OCI-LY7 (cell line): ENCODE data around the gene SFSWAP. TPM values are rescaled to one million over a fixed set of nuclear protein-coding genes. Genes with fewer than 3 reads are reported as not detected.

ENCODE experiments used
- BruUV-seq: library from RNA; stranded (reverse); fragments of 400-500 nt; replicated peaks from 2 replicates; lab custom pipeline; 2021; lab: Mats Ljungman, UMichigan
- CTCF ChIA-PET: fragments of 300-600 bp; sonication (Branson Sonifier 250); formaldehyde crosslinking; loops from one replicate; lab custom pipeline; 2022; ENCODE audit warnings: antibody characterized with exemption; ENCODE audit not compliant: unreplicated experiment; lab: Charles Lee
- POLR2A ChIA-PET: fragments of 300-600 bp; sonication (Branson Sonifier 250); formaldehyde crosslinking; loops from one replicate; lab custom pipeline; 2022; ENCODE audit warnings: antibody characterized with exemption; lab: Charles Lee
- DNase-seq: peaks from one replicate; pipeline ENCODE4 v3.0.0-alpha.2; 2015; ENCODE audit warnings: low spot score
- H2AFZ ChIP-seq: fragments of 200-600 bp; sonication (generic), shearing (Covaris generic); 2 replicates; pipeline ENCODE4 v1.6.1; 2014; ENCODE audit warnings: mild to moderate bottlenecking, antibody characterized with exemption, low read length, moderate library complexity
- H3K27ac ChIP-seq: fragments of 200-600 bp; sonication (generic); 2 replicates; pipeline ENCODE4 v1.5.1; 2014; ENCODE audit warnings: mixed run types, low read depth, mild to moderate bottlenecking, moderate library complexity, low read length, inconsistent platforms; ENCODE audit not compliant: poor library complexity, severe bottlenecking
- H3K36me3 ChIP-seq: fragments of 200-600 bp; sonication (generic); 2 replicates; pipeline ENCODE4 v1.6.1; 2014; ENCODE audit warnings: mild to moderate bottlenecking, antibody characterized with exemption, low read length, moderate library complexity, mixed read lengths; ENCODE audit not compliant: insufficient read depth
- H3K4me1 ChIP-seq: fragments of 200-600 bp; sonication (generic); 2 replicates; pipeline ENCODE4 v1.5.1; 2014; ENCODE audit warnings: mild to moderate bottlenecking, low read length; ENCODE audit not compliant: insufficient read depth, poor library complexity, severe bottlenecking
- H3K4me2 ChIP-seq: fragments of 200-600 bp; sonication (generic); 2 replicates; pipeline ENCODE4 v1.6.1; 2014; ENCODE audit warnings: mild to moderate bottlenecking, low read length
- H3K4me3 ChIP-seq: fragments of 200-600 bp; sonication (generic); 2 replicates; pipeline ENCODE4 v1.5.1; 2014; ENCODE audit warnings: mild to moderate bottlenecking, low read depth, low read length; ENCODE audit not compliant: poor library complexity, severe bottlenecking
- H3K79me2 ChIP-seq: fragments of 200-600 bp; sonication (generic); 2 replicates; pipeline ENCODE4 v1.6.1; 2016; ENCODE audit warnings: low read depth, mild to moderate bottlenecking, low read length, moderate library complexity, mixed read lengths; ENCODE audit not compliant: insufficient read depth
- H3K9me2 ChIP-seq: fragments of 200-600 bp; sonication (generic); 2 replicates; pipeline ENCODE4 v1.6.1; 2016; ENCODE audit warnings: mild to moderate bottlenecking, low read length, mixed read lengths; ENCODE audit not compliant: insufficient read depth
- H3K9me3 ChIP-seq: fragments of 200-600 bp; sonication (generic); 2 replicates; pipeline ENCODE4 v1.6.1; 2014; ENCODE audit warnings: mild to moderate bottlenecking, mixed run types, low read length, mixed read lengths
- H4K20me1 ChIP-seq: fragments of 200-600 bp; sonication (generic); 2 replicates; pipeline ENCODE4 v1.6.1; 2014; ENCODE audit warnings: mild to moderate bottlenecking, antibody characterized with exemption, low read length, moderate library complexity, mixed read lengths; ENCODE audit not compliant: insufficient read depth
- EZH2phosphoT487 ChIP-seq: fragments of 200-600 bp; sonication (generic); IDR thresholded peaks from 2 replicates; pipeline ENCODE4 v1.6.1; 2018; ENCODE audit warnings: low read depth, borderline replicate concordance, mild to moderate bottlenecking, mixed run types, antibody characterized with exemption, low read length, moderate library complexity, mixed read lengths
- intact Hi-C: fragments of 100-400 bp; cut with micrococcal nuclease; formaldehyde crosslinking; loops from one replicate; pipeline ENCODE4 v1.10.0; 2022; ENCODE audit not compliant: unreplicated experiment
- total RNA-seq, 2 experiments: library from RNA; depleted of rRNA in 1 of 2; stranded (reverse); fragments of >200 nt in 1 of 2; shearing (Covaris generic) in 1 of 2; gene quantifications; 2 replicates each; pipeline ENCODE4 v1.2.3, GENCODE V29; 2014 to 2022
- TF ChIP-seq, protein P1 (sequence below): fragments of 200-600 bp; sonication (generic); conservative IDR thresholded peaks from 2 replicates; pipeline ENCODE4 v1.5.1; 2014; ENCODE audit warnings: mild to moderate bottlenecking, antibody characterized with exemption, low read length, moderate library complexity, mixed read lengths

The SFSWAP gene
- total RNA-seq, 2 experiments from 2014 or later, result 54.0 to 87.1 TPM

DNA sequence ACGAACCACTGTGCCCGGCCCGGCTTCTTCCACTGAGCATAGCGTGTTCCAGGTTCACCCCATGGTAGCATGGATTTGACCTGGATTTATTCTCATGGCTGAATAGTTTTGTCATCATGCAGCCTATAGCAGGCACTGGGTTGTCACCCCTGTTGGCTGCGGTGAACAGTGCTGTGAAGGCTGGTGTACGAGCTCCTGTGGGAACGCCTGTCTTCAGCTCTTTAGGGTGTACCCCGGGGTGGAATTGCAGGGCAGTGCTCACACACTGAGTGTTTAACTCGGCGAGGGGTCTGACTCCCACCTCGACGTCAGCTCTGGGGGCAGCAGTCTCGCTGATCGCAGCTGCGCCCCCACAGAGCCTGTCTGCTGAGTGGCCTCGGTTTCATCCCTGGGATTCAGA is 132.6 kb downstream of the SFSWAP start:
- no peak for TF ChIP-seq EZH2phosphoT487
- TF ChIP-seq, protein P1, sequence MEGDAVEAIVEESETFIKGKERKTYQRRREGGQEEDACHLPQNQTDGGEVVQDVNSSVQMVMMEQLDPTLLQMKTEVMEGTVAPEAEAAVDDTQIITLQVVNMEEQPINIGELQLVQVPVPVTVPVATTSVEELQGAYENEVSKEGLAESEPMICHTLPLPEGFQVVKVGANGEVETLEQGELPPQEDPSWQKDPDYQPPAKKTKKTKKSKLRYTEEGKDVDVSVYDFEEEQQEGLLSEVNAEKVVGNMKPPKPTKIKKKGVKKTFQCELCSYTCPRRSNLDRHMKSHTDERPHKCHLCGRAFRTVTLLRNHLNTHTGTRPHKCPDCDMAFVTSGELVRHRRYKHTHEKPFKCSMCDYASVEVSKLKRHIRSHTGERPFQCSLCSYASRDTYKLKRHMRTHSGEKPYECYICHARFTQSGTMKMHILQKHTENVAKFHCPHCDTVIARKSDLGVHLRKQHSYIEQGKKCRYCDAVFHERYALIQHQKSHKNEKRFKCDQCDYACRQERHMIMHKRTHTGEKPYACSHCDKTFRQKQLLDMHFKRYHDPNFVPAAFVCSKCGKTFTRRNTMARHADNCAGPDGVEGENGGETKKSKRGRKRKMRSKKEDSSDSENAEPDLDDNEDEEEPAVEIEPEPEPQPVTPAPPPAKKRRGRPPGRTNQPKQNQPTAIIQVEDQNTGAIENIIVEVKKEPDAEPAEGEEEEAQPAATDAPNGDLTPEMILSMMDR, result no peak
- Histone ChIP-seq H2AFZ (no peak overlapping the region), H3K4me2 (no peak overlapping the region), H3K9me3 (no peaks in the 10 kb centered on the region), H3K36me3 (no peaks in the 10 kb centered on the region), H3K9me2 (no peaks in the 10 kb centered on the region), H3K79me2 (no peaks in the 10 kb centered on the region), H3K27ac (no peak overlapping the region), H3K4me1 (no peaks in the 10 kb centered on the region), H4K20me1 (no peaks in the 10 kb centered on the region), H3K4me3 (no peak overlapping the region)
- no peak for DNase-seq
- intact Hi-C loops, result no loop called here
- no TSS peak for BruUV-seq
- ChIA-PET POLR2A (no interaction called here), CTCF (no interaction called here)

DNA sequence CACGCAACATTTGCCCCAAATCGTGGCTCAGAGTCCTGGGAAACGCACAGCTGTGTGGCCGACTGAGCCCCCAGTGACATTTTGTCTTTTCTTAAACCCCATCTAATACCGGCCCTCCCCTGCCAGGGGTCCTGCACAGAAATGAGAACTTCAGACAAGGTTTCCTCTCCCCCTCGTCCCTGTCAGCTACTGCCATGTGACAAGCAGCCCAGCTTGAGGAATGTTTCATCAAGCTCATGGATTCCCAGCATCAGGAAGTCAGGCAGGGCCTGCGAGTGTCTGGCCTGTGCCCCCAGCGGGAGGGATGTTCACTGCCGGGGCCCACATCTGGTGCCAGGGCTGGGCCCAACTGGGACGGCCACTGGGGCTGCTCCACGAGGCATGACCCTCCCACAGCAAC is 133.2 kb downstream of the SFSWAP start:
- CTCF ChIA-PET, result no interaction called here
- TF ChIP-seq, protein P1, result no peak
- no peak for TF ChIP-seq EZH2phosphoT487

DNA sequence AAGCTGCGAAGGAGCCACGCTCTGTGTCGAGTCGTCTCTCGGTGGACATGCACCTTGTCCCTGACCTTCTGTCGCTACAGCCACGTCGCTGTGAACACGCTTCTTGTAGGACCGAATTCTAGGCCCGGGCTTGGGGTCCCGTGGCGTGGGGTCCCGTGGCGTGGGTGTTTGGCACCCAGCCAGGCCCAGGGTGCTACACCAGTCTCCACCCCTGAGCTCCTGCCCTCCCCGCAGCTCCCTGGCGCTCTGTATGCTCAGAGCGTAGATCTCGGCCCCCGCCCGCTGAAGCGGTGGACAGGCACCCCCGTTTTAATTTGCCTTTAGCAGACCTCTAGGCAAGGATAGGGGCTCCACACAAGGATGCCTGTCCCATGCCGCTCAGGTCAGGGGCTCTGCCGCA is 133.8 kb downstream of the SFSWAP start:
- Histone ChIP-seq H3K36me3 (no peaks in the 10 kb centered on the region), H3K4me3 (no peak overlapping the region), H2AFZ (no peak overlapping the region), H3K27ac (no peak overlapping the region), H3K4me1 (no peaks in the 10 kb centered on the region), H3K9me3 (no peaks in the 10 kb centered on the region), H3K4me2 (no peak overlapping the region), H3K79me2 (no peaks in the 10 kb centered on the region), H4K20me1 (no peaks in the 10 kb centered on the region), H3K9me2 (no peaks in the 10 kb centered on the region)
- BruUV-seq, result no TSS peak
- DNase-seq, result no peak
- intact Hi-C loops, result no loop called here
- POLR2A ChIA-PET, result no interaction called here
- no peak for TF ChIP-seq EZH2phosphoT487
- TF ChIP-seq, protein P1, result no peak
- CTCF ChIA-PET, result no interaction called here

More for the DNA sequence above, 133.2 kb downstream of the SFSWAP start:
- Histone ChIP-seq H3K79me2 (no peaks in the 10 kb centered on the region), H4K20me1 (no peaks in the 10 kb centered on the region), H3K4me1 (no peaks in the 10 kb centered on the region), H3K4me3 (no peak overlapping the region), H3K27ac (no peak overlapping the region), H3K36me3 (no peaks in the 10 kb centered on the region), H3K9me2 (no peaks in the 10 kb centered on the region), H3K9me3 (no peaks in the 10 kb centered on the region), H2AFZ (no peak overlapping the region), H3K4me2 (no peak overlapping the region)
- intact Hi-C loops, result no loop called here
- BruUV-seq, result no TSS peak
- POLR2A ChIA-PET, result no interaction called here
- no peak for DNase-seq
